ENCODE data around the gene EIF4A2. TPM values are rescaled to one million over a fixed set of nuclear protein-coding genes. Genes with fewer than 3 reads are reported as not detected.
"Not testable (repeated sequence)": the region's sequence is repeated elsewhere in the genome, so short reads cannot be mapped to it uniquely, and the experiment has no call there.

Gene EIF4A2
- total RNA-seq, 2 donors from 2014 or later: 337 to 366 TPM

- TF ChIP-seq CTCF (IDR thresholded peaks at IDR 0.05): no peak
- Histone ChIP-seq H3K4me1 (no peaks in the 10 kb centered on the region), H3K9me3 (no peaks in the 10 kb centered on the region), H3K27me3 (no peaks in the 10 kb centered on the region), H3K27ac (no peak overlapping the region), H3K36me3 (no peaks in the 10 kb centered on the region), H3K4me3 (no peak overlapping the region), H3K9ac (ENCODE audit: low read depth in 2 of 2, low read length in 2 of 2) (no peak overlapping the region)
- intact Hi-C loops (cut with DNase I): no loop called here
- DNase-seq: no peak
Measured at GRCh38 chr3:186815435-186815834, 32.1 kb downstream of the EIF4A2 start.

- Histone ChIP-seq H3K9ac (ENCODE audit: low read depth in 2 of 2, low read length in 2 of 2) (no peak overlapping the region), H3K4me1 (no peaks in the 10 kb centered on the region), H3K27me3 (no peaks in the 10 kb centered on the region), H3K27ac (no peak overlapping the region), H3K36me3 (no peaks in the 10 kb centered on the region), H3K9me3 (no peaks in the 10 kb centered on the region), H3K4me3 (no peak overlapping the region)
- no peak for TF ChIP-seq CTCF (IDR thresholded peaks at IDR 0.05)
- DNase-seq: no peak
- intact Hi-C loops (cut with DNase I): no loop called here
Measured at GRCh38 chr3:186818516-186818915, 35.1 kb downstream of the EIF4A2 start.

- intact Hi-C loops (cut with DNase I): no loop called here
Measured at GRCh38 chr3:186818956-186819355, 35.6 kb downstream of the EIF4A2 start.

GRCh38 chr3:186821429-186822387, 38.3 kb downstream of the EIF4A2 start:
- no peaks in the 10 kb centered on the region for H3K4me1 ChIP-seq
- H3K36me3 ChIP-seq: no peaks in the 10 kb centered on the region
- no peaks in the 10 kb centered on the region for H3K9me3 ChIP-seq
- peak; percentile 41 for TF ChIP-seq CTCF (IDR thresholded peaks at IDR 0.05)
- H3K27ac ChIP-seq: no peak overlapping the region
- no peak overlapping the region for H3K9ac ChIP-seq (ENCODE audit: low read depth in 2 of 2, low read length in 2 of 2)
- peaks cover 21% of the 10 kb centered on the region for H3K27me3 ChIP-seq
- no peak overlapping the region for H3K4me3 ChIP-seq
- intact Hi-C loops (cut with DNase I): loop anchor here (5.0 kb wide), 1 partner anchor 204 kb away; no protein-coding TSS in a partner anchor
- DNase-seq: no peak

More at GRCh38 chr3:186818956-186819355, 35.6 kb downstream of the EIF4A2 start:
- no peaks in the 10 kb centered on the region for H3K36me3 ChIP-seq
- H3K9me3 ChIP-seq: no peaks in the 10 kb centered on the region
- H3K9ac ChIP-seq (ENCODE audit: low read depth in 2 of 2, low read length in 2 of 2): no peak overlapping the region
- DNase-seq: no peak
- no peaks in the 10 kb centered on the region for H3K4me1 ChIP-seq
- TF ChIP-seq CTCF (IDR thresholded peaks at IDR 0.05): no peak
- H3K27ac ChIP-seq: no peak overlapping the region
- no peak overlapping the region for H3K4me3 ChIP-seq
- H3K27me3 ChIP-seq: no peaks in the 10 kb centered on the region

GRCh38 chr3:186822388-186822759, 39.0 kb downstream of the EIF4A2 start:
- intact Hi-C loops (cut with DNase I): loop anchor here (5.0 kb wide), 1 partner anchor 205 kb away; no protein-coding TSS in a partner anchor
- not testable (repeated sequence) for H3K27ac ChIP-seq, H3K4me3 ChIP-seq

GRCh38 chr3:186823386-186823785, 40.0 kb downstream of the EIF4A2 start:
- TF ChIP-seq CTCF (IDR thresholded peaks at IDR 0.05): no peak
- H3K27me3 ChIP-seq: peaks cover 21% of the 10 kb centered on the region
- intact Hi-C loops (cut with DNase I): loop anchor here (5.0 kb wide), 1 partner anchor 206 kb away; no protein-coding TSS in a partner anchor

More at GRCh38 chr3:186822388-186822759, 39.0 kb downstream of the EIF4A2 start:
- not testable (repeated sequence) for H3K9ac ChIP-seq (ENCODE audit: low read depth in 2 of 2, low read length in 2 of 2); H3K4me1 ChIP-seq; H3K36me3 ChIP-seq; H3K9me3 ChIP-seq; DNase-seq
- H3K27me3 ChIP-seq: peaks cover 21% of the 10 kb centered on the region

More at GRCh38 chr3:186823386-186823785, 40.0 kb downstream of the EIF4A2 start:
- H3K27ac ChIP-seq: no peak overlapping the region
- H3K9me3 ChIP-seq: no peaks in the 10 kb centered on the region
- no peak overlapping the region for H3K4me3 ChIP-seq
- no peaks in the 10 kb centered on the region for H3K4me1 ChIP-seq
- H3K36me3 ChIP-seq: no peaks in the 10 kb centered on the region
- H3K9ac ChIP-seq (ENCODE audit: low read depth in 2 of 2, low read length in 2 of 2): no peak overlapping the region
- DNase-seq: no peak
